K562 (cell line): ENCODE measurements around the gene KTI12. TPM values are rescaled to one million over a fixed set of nuclear protein-coding genes. Genes with fewer than 3 reads are reported as not detected.

Experiments used
- ATAC-seq: fragments of 200-7000 bp; cut with Tn5 transposase; 3 replicates; pipeline ENCODE4 v1.9.1; 2020; ENCODE audit warnings: moderate library complexity
- BruUV-seq: library from RNA; stranded (reverse); fragments of 400-500 nt; replicated peaks from 2 replicates; lab custom pipeline; 2021; lab: Mats Ljungman, UMichigan
- CTCF ChIA-PET: fragments of 300-600 bp; formaldehyde crosslinking; extraction: SDS; loops from one replicate; lab custom pipeline; 2021; ENCODE audit warnings: low intra/inter-chr PET ratio; lab: Yijun Ruan, JAX
- POLR2A ChIA-PET: fragments of 300-600, 350-650 bp; sonication (Branson Sonifier 250); formaldehyde crosslinking; extraction: SDS; loops from one replicate; lab custom pipeline; 2021; ENCODE audit warnings: antibody characterized with exemption, inconsistent platforms; lab: Yijun Ruan, JAX
- DNase-seq, 4 experiments: peaks; one replicate each; pipeline versions ENCODE4 v3.0.0 to v3.0.0-alpha.2; 2011 to 2018; ENCODE audit warnings: low spot score in 3 of 4, mixed read lengths in 3 of 4; ENCODE audit errors: extremely low read depth in 1 of 4
- FAIRE-seq: peaks from 2 replicates; lab custom pipeline; 2011; peaks lifted over from hg19 to GRCh38; lab: Jason Lieb, UNC
- H2AFZ ChIP-seq: 2 replicates; pipeline ENCODE4 v1.6.0; 2011; ENCODE audit warnings: low read depth, low read length, control low read depth, inconsistent platforms
- H3K27ac ChIP-seq: fragments of 200-600 bp; 3 replicates; pipeline ENCODE4 v1.8.0; 2011; ENCODE audit warnings: low read depth, mild to moderate bottlenecking, control low read depth, inconsistent platforms, low read length, moderate library complexity, mixed read lengths; ENCODE audit errors: extremely low read depth
- H3K27me3 ChIP-seq, 2 experiments: fragments of 300-600 bp in 1 of 2; 2 replicates in 1 of 2; 3 replicates in 1 of 2; pipeline versions ENCODE4 v1.6.0 to v1.8.0; 2011; ENCODE audit warnings: inconsistent platforms in 2 of 2, low read length in 2 of 2, mild to moderate bottlenecking in 1 of 2, mixed read lengths in 1 of 2, moderate library complexity in 1 of 2; ENCODE audit not compliant: control insufficient read depth in 2 of 2, insufficient read depth in 2 of 2
- H3K36me3 ChIP-seq: fragments of 300-600 bp; 3 replicates; pipeline ENCODE4 v1.8.0; 2011; ENCODE audit warnings: mild to moderate bottlenecking, low read length, inconsistent platforms; ENCODE audit not compliant: control insufficient read depth, insufficient read depth
- H3K4me1 ChIP-seq, 2 experiments: fragments of 200-600 bp in 1 of 2; replicated peaks in 1 of 2; 2 replicates in 1 of 2; 3 replicates in 1 of 2; pipeline versions ENCODE4 v1.5.1 to v1.8.0; 2011; ENCODE audit warnings: inconsistent platforms in 2 of 2, low read length in 2 of 2, mild to moderate bottlenecking in 1 of 2, mixed read lengths in 1 of 2, moderate library complexity in 1 of 2; ENCODE audit not compliant: control insufficient read depth in 2 of 2, insufficient read depth in 2 of 2
- H3K4me2 ChIP-seq: 2 replicates; pipeline ENCODE4 v1.6.1; 2011; ENCODE audit warnings: low read length, control low read depth, inconsistent platforms, mixed read lengths; ENCODE audit not compliant: insufficient read depth
- H3K4me3 ChIP-seq: fragments of 200-600 bp; sonication (generic), shearing (Covaris generic); 2 replicates; pipeline ENCODE4 v1.5.1; 2016; ENCODE audit warnings: control low read depth, inconsistent platforms
- H3K79me2 ChIP-seq: fragments of 200-600 bp; 3 replicates; pipeline ENCODE4 v1.8.0; 2011; ENCODE audit warnings: low read length, inconsistent platforms; ENCODE audit not compliant: control insufficient read depth, insufficient read depth
- H3K9ac ChIP-seq, 2 experiments: 2 replicates each; pipeline versions ENCODE4 v1.6.0 to v1.6.1; 2011; ENCODE audit warnings: low read depth in 2 of 2, low read length in 2 of 2, control low read depth in 1 of 2, inconsistent platforms in 1 of 2, mild to moderate bottlenecking in 1 of 2, mixed read lengths in 1 of 2; ENCODE audit not compliant: insufficient read depth in 1 of 2
- H3K9me1 ChIP-seq: one replicate; pipeline ENCODE4 v1.6.0; 2011; ENCODE audit warnings: inconsistent platforms, mild to moderate bottlenecking, low read length, moderate library complexity; ENCODE audit not compliant: control insufficient read depth, insufficient read depth
- H3K9me3 ChIP-seq: replicated peaks from 2 replicates; pipeline ENCODE4 v1.5.1; 2011; ENCODE audit warnings: low read depth, low read length, inconsistent platforms; ENCODE audit not compliant: control insufficient read depth, insufficient read depth
- H4K20me1 ChIP-seq: replicated peaks from 2 replicates; pipeline ENCODE4 v1.6.1; 2011; ENCODE audit warnings: low read length, inconsistent platforms, mixed read lengths; ENCODE audit not compliant: control insufficient read depth, insufficient read depth
- CCNT2 ChIP-seq: IDR thresholded peaks from 2 replicates; pipeline ENCODE4 v1.6.1; 2011; ENCODE audit warnings: borderline replicate concordance, low read depth, mild to moderate bottlenecking, moderate library complexity, mixed read lengths, low read length; ENCODE audit not compliant: insufficient read length; ENCODE audit errors: extremely low read depth
- MTA2 ChIP-seq: fragments of 450-650 bp; IDR thresholded peaks from 2 replicates; pipeline ENCODE4 v1.6.1; 2016; ENCODE audit warnings: low read depth
- NCOA4 ChIP-seq: fragments of 450-650 bp; IDR thresholded peaks from 2 replicates; pipeline ENCODE4 v1.6.1; 2018; ENCODE audit warnings: mild to moderate bottlenecking; ENCODE audit not compliant: partially characterized antibody
- PRPF4 ChIP-seq: fragments of 200-400 bp; formaldehyde crosslinking; IDR thresholded peaks from one replicate; pipeline ENCODE4 v1.6.1; 2017; ENCODE audit warnings: low read length, low read depth, mild to moderate bottlenecking; ENCODE audit not compliant: insufficient read depth, poor library complexity, severe bottlenecking
- PYGO2 ChIP-seq: fragments of 450-650 bp; IDR thresholded peaks from 2 replicates; pipeline ENCODE4 v1.6.1; 2016; ENCODE audit warnings: mild to moderate bottlenecking, missing genetic modification characterization, moderate library complexity, missing compliant biosample characterization
- SAFB2 ChIP-seq: fragments of 200-400 bp; formaldehyde crosslinking; IDR thresholded peaks from 2 replicates; pipeline ENCODE4 v1.6.1; 2018; ENCODE audit warnings: borderline replicate concordance, low read length, low read depth, moderate library complexity; ENCODE audit not compliant: severe bottlenecking
- SRSF1 ChIP-seq: fragments of 200-400 bp; formaldehyde crosslinking; IDR thresholded peaks from 2 replicates; pipeline ENCODE4 v1.6.1; 2017; ENCODE audit warnings: mild to moderate bottlenecking, low read depth, low read length, moderate library complexity
- STAG1 ChIP-seq: sonication (generic); formaldehyde crosslinking; IDR thresholded peaks from 2 replicates; pipeline ENCODE4 v1.5.0; 2020; ENCODE audit warnings: missing genetic modification reagents, borderline replicate concordance
- STAT5B ChIP-seq: fragments of 250-450 bp; sonication (Bioruptor Pico); IDR thresholded peaks from 2 replicates; pipeline ENCODE4 v1.8.0; 2021; ENCODE audit warnings: mild to moderate bottlenecking, inconsistent platforms
- THRB ChIP-seq: fragments of 450-650 bp; formaldehyde crosslinking; conservative IDR thresholded peaks from 2 replicates; pipeline ENCODE4 v1.4.0; 2022; ENCODE audit warnings: mild to moderate bottlenecking, missing genetic modification characterization
- TRIM24 ChIP-seq, 2 experiments: fragments of 450-650 bp; IDR thresholded peaks; 2 replicates each; pipeline ENCODE4 v1.6.1; 2016
- ZBTB8A ChIP-seq: fragments of 450-650 bp; IDR thresholded peaks from 2 replicates; pipeline ENCODE4 v1.6.1; 2018; ENCODE audit warnings: mild to moderate bottlenecking, moderate library complexity; ENCODE audit not compliant: partially characterized antibody
- ZFP36 ChIP-seq: fragments of 150-350 bp; IDR thresholded peaks from 2 replicates; pipeline ENCODE4 v1.6.1; 2018; ENCODE audit warnings: low read length, low read depth; ENCODE audit not compliant: partially characterized antibody
- ZNF668 ChIP-seq: fragments of 250-450 bp; sonication (Bioruptor Pico); IDR thresholded peaks from 2 replicates; pipeline ENCODE4 v1.8.0; 2022; ENCODE audit warnings: mild to moderate bottlenecking, inconsistent platforms
- WGBS: fragments of 100-300 bp; shearing (Covaris generic); methylation state at CpG from one replicate; pipeline ENCODE4 v1.1.6; 2016; ENCODE audit warnings: low coverage, mixed read lengths; ENCODE audit not compliant: insufficient coverage; ENCODE audit errors: missing lambda C conversion rate; 5-methylcytosine and 5-hydroxymethylcytosine counted together
- in situ Hi-C: fragments of 300-500 bp; cut with MboI; formaldehyde crosslinking; loops from 4 replicates; pipeline ENCODE4 v1.15.0; 2018; ENCODE audit warnings: inconsistent platforms, mixed read lengths
- intact Hi-C: fragments of 100-400 bp; cut with micrococcal nuclease; formaldehyde crosslinking; loops from 2 replicates; pipeline ENCODE4 v1.14.2; 2022
- polyA plus RNA-seq, 8 experiments: library from polyadenylated mRNA; depleted of rRNA in 4 of 8; stranded (reverse) in 5 of 8; unstranded in 3 of 8; fragments of >200 nt; fragmentation: Nextera tagmentation in 2 of 8; fragmentation: Illumina TruSeq in 1 of 8; extraction: Ambion mirVana in 2 of 8; extraction: Trizol in 1 of 8; gene quantifications; 2 replicates each; pipeline versions ENCODE4 v1.2.1 to v1.2.3, GENCODE V29; 2011 to 2014; ENCODE audit warnings: inconsistent platforms in 1 of 8, missing spikeins in 1 of 8
- total RNA-seq, 7 experiments: library from RNA; depleted of rRNA in 6 of 7; stranded (reverse); fragments of >200 nt in 6 of 7; fragmentation: Illumina TruSeq in 2 of 7; extraction: Trizol in 2 of 7; gene quantifications; 2 replicates each; pipeline versions ENCODE4 v1.2.1 to v1.2.3, GENCODE V29; 2011 to 2021; ENCODE audit warnings: low replicate concordance in 1 of 7

Gene KTI12
- total and polyA plus RNA-seq, 9 of the 15 experiments (the other 6 are each of a cell fraction or from before 2014, with no cell fraction given) = 3.1 to 22.8 (median 11.6) TPM

GRCh38 chr1:52072291-52072690 lies 38.7 kb upstream of the KTI12 start (continued):
- TF ChIP-seq ZFP36 = no peak
- no peak for TF ChIP-seq NCOA4
- no peak for TF ChIP-seq TRIM24 (IDR thresholded peaks at IDR 0.05)
- no peak for TF ChIP-seq PRPF4
- TF ChIP-seq ZNF668 (CRISPR knock-in tag) = no peak
- TF ChIP-seq STAG1 (CRISPR knock-in tag) = no peak
- TF ChIP-seq THRB (CRISPR knock-in tag) = no peak
- TF ChIP-seq ZBTB8A = no peak

- TF ChIP-seq MTA2 (no peak), PYGO2 (tag) (no peak), STAT5B (no peak), THRB (CRISPR knock-in tag) (no peak), SAFB2 (no peak), SRSF1 (no peak), CCNT2 (no peak)
- FAIRE-seq (no peak), DNase-seq (no peak), ATAC-seq (no peak)
- H3K4me2 ChIP-seq = no peak overlapping the region
- no peaks in the 10 kb centered on the region for H4K20me1 ChIP-seq
- ChIA-PET CTCF (no interaction called here), POLR2A (interaction anchor here (1.1 to 1.9 kb wide), 5 partner anchors 8 to 37 kb away, joined by 3 to 12 read pairs (median 10); partner anchors contain the start of genes BTF3L4 and KTI12)
- no peaks in the 10 kb centered on the region for H3K9me1 ChIP-seq
- no TSS peak for BruUV-seq
- H2AFZ ChIP-seq = no peak overlapping the region
- WGBS = 93% methylated on average over 4 of the region's 4 CpGs
- H3K79me2 ChIP-seq = peaks cover 55% of the 10 kb centered on the region
- peaks cover 0 to 8% of the 10 kb centered on the region in 2 experiments; a peak in 3 of 5 replicates for H3K4me1 ChIP-seq
- intact Hi-C loops = no loop called here
- peaks cover 72% of the 10 kb centered on the region for H3K36me3 ChIP-seq
- H3K27ac ChIP-seq = no peak overlapping the region
- H3K27me3 ChIP-seq = no peaks in the 10 kb centered on the region
- H3K9me3 ChIP-seq = no peaks in the 10 kb centered on the region
- in situ Hi-C loops = no loop called here
- no peak overlapping the region for H3K9ac ChIP-seq
- no peak overlapping the region for H3K4me3 ChIP-seq
Measured at GRCh38 chr1:52070704-52071103, 37.1 kb upstream of the KTI12 start.
